GM18511 (cell line): ENCODE measurements around the gene TMEM53.
"Not testable (repeated sequence)": the region's sequence is repeated elsewhere in the genome, so short reads cannot be mapped to it uniquely, and the experiment has no call there.

ENCODE experiments used
- ATAC-seq: cut with Tn5 transposase; IDR thresholded peaks from one replicate; pipeline ENCODE4 v1.9.1; 2021; ENCODE audit warnings: mild to moderate bottlenecking, moderate library complexity; ENCODE audit not compliant: unreplicated experiment

Gene TMEM53

GRCh38 chr1:44672961-44673674 is 1.2 kb downstream of the TMEM53 start:
- ATAC-seq, result no peak

GRCh38 chr1:44672254-44672955 is 1.9 kb downstream of the TMEM53 start:
- no peak for ATAC-seq

- ATAC-seq, result no peak
Measured at GRCh38 chr1:44670751-44671640, 3.3 kb downstream of the TMEM53 start.

GRCh38 chr1:44666719-44667118 is 7.6 kb downstream of the TMEM53 start:
- not testable (repeated sequence) for ATAC-seq

GRCh38 chr1:44664730-44665370 is 9.4 kb downstream of the TMEM53 start:
- ATAC-seq, result no peak

GRCh38 chr1:44663417-44663816 is 10.9 kb downstream of the TMEM53 start:
- no peak for ATAC-seq

GRCh38 chr1:44662683-44663030 is 11.6 kb downstream of the TMEM53 start:
- ATAC-seq, result no peak

GRCh38 chr1:44661781-44662682 is 12.2 kb downstream of the TMEM53 start:
- no peak for ATAC-seq

GRCh38 chr1:44660176-44660575 is 14.1 kb downstream of the TMEM53 start:
- no peak for ATAC-seq

GRCh38 chr1:44659566-44659965 is 14.7 kb downstream of the TMEM53 start:
- ATAC-seq, result no peak

GRCh38 chr1:44655609-44656008 is 18.7 kb downstream of the TMEM53 start:
- no peak for ATAC-seq

GRCh38 chr1:44654621-44655187 is 19.6 kb downstream of the TMEM53 start:
- no peak for ATAC-seq

GRCh38 chr1:44653107-44653964 is 20.9 kb downstream of the TMEM53 start:
- ATAC-seq, result no peak

- no peak for ATAC-seq
Measured at GRCh38 chr1:44652445-44653106, 21.7 kb downstream of the TMEM53 start.

- no peak for ATAC-seq
Measured at GRCh38 chr1:44651069-44651468, 23.2 kb downstream of the TMEM53 start.

GRCh38 chr1:44650159-44650831 is 24.0 kb downstream of the TMEM53 start:
- no peak for ATAC-seq

GRCh38 chr1:44649788-44650158 is 24.5 kb downstream of the TMEM53 start:
- ATAC-seq, result no peak
